Loucy (cell line): ENCODE data around the gene SERPINB8.

Experiments used
- H2AFZ ChIP-seq: fragments of 200-600 bp; sonication (generic); 2 replicates; pipeline ENCODE4 v1.6.0; 2016; ENCODE audit warnings: antibody characterized with exemption, mild to moderate bottlenecking, low read length, moderate library complexity
- H3F3A ChIP-seq: fragments of 200-600 bp; 2 replicates; pipeline ENCODE4 v1.6.0; 2016; ENCODE audit warnings: antibody characterized with exemption, low read depth, mild to moderate bottlenecking
- H3K27me3 ChIP-seq: fragments of 200-600 bp; sonication (generic); 2 replicates; pipeline ENCODE4 v1.6.1; 2014; ENCODE audit warnings: low read length, mild to moderate bottlenecking; ENCODE audit not compliant: insufficient read depth, poor library complexity, severe bottlenecking
- H3K36me3 ChIP-seq: fragments of 200-600 bp; sonication (generic); 2 replicates; pipeline ENCODE4 v1.6.1; 2016; ENCODE audit warnings: low read length; ENCODE audit not compliant: insufficient read depth
- H3K4me1 ChIP-seq: fragments of 200-600 bp; sonication (generic); 2 replicates; pipeline ENCODE4 v1.5.1; 2014; ENCODE audit warnings: low read length, mild to moderate bottlenecking; ENCODE audit not compliant: insufficient read depth, poor library complexity, severe bottlenecking
- H3K4me2 ChIP-seq: fragments of 200-600 bp; sonication (generic); 2 replicates; pipeline ENCODE4 v1.6.0; 2014; ENCODE audit warnings: antibody characterized with exemption, low read length, low read depth, mild to moderate bottlenecking; ENCODE audit not compliant: poor library complexity, severe bottlenecking
- H3K4me3 ChIP-seq: fragments of 200-600 bp; sonication (generic); 2 replicates; pipeline ENCODE4 v1.5.1; 2014; ENCODE audit warnings: low read length, mild to moderate bottlenecking, mixed read lengths; ENCODE audit not compliant: poor library complexity, severe bottlenecking
- H3K79me2 ChIP-seq: fragments of 200-600 bp; sonication (generic); 2 replicates; pipeline ENCODE4 v1.6.1; 2014; ENCODE audit warnings: low read length; ENCODE audit not compliant: insufficient read depth
- H3K9ac ChIP-seq: fragments of 200-600 bp; sonication (generic); 2 replicates; pipeline ENCODE4 v1.6.0; 2014; ENCODE audit warnings: mild to moderate bottlenecking, low read depth, low read length, moderate library complexity; ENCODE audit not compliant: poor library complexity, severe bottlenecking
- H3K9me2 ChIP-seq: fragments of 200-600 bp; sonication (generic); replicated peaks from 2 replicates; pipeline ENCODE4 v1.6.1; 2016; ENCODE audit warnings: low read depth, low read length, mixed read lengths
- H3K9me3 ChIP-seq: fragments of 200-600 bp; sonication (generic); 2 replicates; pipeline ENCODE4 v1.6.1; 2014; ENCODE audit warnings: mild to moderate bottlenecking, antibody characterized with exemption, low read length, low read depth; ENCODE audit not compliant: insufficient read depth
- H4K20me1 ChIP-seq: fragments of 200-600 bp; sonication (generic); 2 replicates; pipeline ENCODE4 v1.6.0; 2014; ENCODE audit warnings: antibody characterized with exemption, low read length, mild to moderate bottlenecking; ENCODE audit not compliant: insufficient read depth, poor library complexity, severe bottlenecking
- CTCF ChIP-seq: fragments of 200-600 bp; sonication (generic); conservative IDR thresholded peaks from 2 replicates; pipeline ENCODE4 v1.5.1; 2014; ENCODE audit warnings: mild to moderate bottlenecking, antibody characterized with exemption, low read length
- EZH2phosphoT487 ChIP-seq: fragments of 200-600 bp; IDR thresholded peaks from 2 replicates; pipeline ENCODE4 v1.6.1; 2018; ENCODE audit warnings: antibody characterized with exemption, mild to moderate bottlenecking, moderate library complexity, borderline replicate concordance

Gene SERPINB8

GRCh38 chr18:63980896-63981460 is 11.1 kb downstream of the SERPINB8 start:
- H3K4me1 ChIP-seq: no peaks in the 10 kb centered on the region
- no peaks in the 10 kb centered on the region for H3F3A ChIP-seq
- H3K9me3 ChIP-seq: no peaks in the 10 kb centered on the region
- H3K79me2 ChIP-seq: no peaks in the 10 kb centered on the region
- TF ChIP-seq CTCF (no peak), EZH2phosphoT487 (no peak)
- H4K20me1 ChIP-seq: no peaks in the 10 kb centered on the region
- no peak overlapping the region for H3K9ac ChIP-seq
- no peak overlapping the region for H2AFZ ChIP-seq
- H3K4me2 ChIP-seq: no peak overlapping the region
- H3K36me3 ChIP-seq: peaks cover 7% of the 10 kb centered on the region; the same call in 1 of the 2 replicates
- H3K27me3 ChIP-seq: no peaks in the 10 kb centered on the region
- H3K9me2 ChIP-seq: no peaks in the 10 kb centered on the region
- no peak overlapping the region for H3K4me3 ChIP-seq

GRCh38 chr18:63981719-63982118 is 11.8 kb downstream of the SERPINB8 start:
- no peak overlapping the region for H3K4me2 ChIP-seq
- TF ChIP-seq EZH2phosphoT487: no peak
- no peak for TF ChIP-seq CTCF
- H2AFZ ChIP-seq: no peak overlapping the region
- no peaks in the 10 kb centered on the region for H3F3A ChIP-seq
- H3K4me1 ChIP-seq: no peaks in the 10 kb centered on the region
- H3K36me3 ChIP-seq: peaks cover 7% of the 10 kb centered on the region; the same call in 1 of the 2 replicates
- no peak overlapping the region for H3K4me3 ChIP-seq
- no peaks in the 10 kb centered on the region for H4K20me1 ChIP-seq
- no peak overlapping the region for H3K9ac ChIP-seq
- H3K9me3 ChIP-seq: no peaks in the 10 kb centered on the region
- no peaks in the 10 kb centered on the region for H3K27me3 ChIP-seq
- no peaks in the 10 kb centered on the region for H3K79me2 ChIP-seq
- H3K9me2 ChIP-seq: no peaks in the 10 kb centered on the region

- H3K9ac ChIP-seq: no peak overlapping the region
- H2AFZ ChIP-seq: no peak overlapping the region
- no peaks in the 10 kb centered on the region for H3K9me2 ChIP-seq
- no peaks in the 10 kb centered on the region for H4K20me1 ChIP-seq
- no peak for TF ChIP-seq CTCF
- TF ChIP-seq EZH2phosphoT487: no peak
- no peak overlapping the region for H3K4me3 ChIP-seq
- H3K27me3 ChIP-seq: no peaks in the 10 kb centered on the region
- H3K36me3 ChIP-seq: peaks cover 7% of the 10 kb centered on the region; the same call in 1 of the 2 replicates
- no peaks in the 10 kb centered on the region for H3F3A ChIP-seq
- no peaks in the 10 kb centered on the region for H3K4me1 ChIP-seq
- H3K4me2 ChIP-seq: no peak overlapping the region
- H3K79me2 ChIP-seq: no peaks in the 10 kb centered on the region
- H3K9me3 ChIP-seq: no peaks in the 10 kb centered on the region
These were observed 12.5 kb downstream of the SERPINB8 start for GRCh38 chr18:63982361-63982760.
